ENCODE data around the gene LRRN4CL. TPM values are rescaled to one million over a fixed set of nuclear protein-coding genes. Genes with fewer than 3 reads are reported as not detected.

LRRN4CL gene
- total and polyA plus RNA-seq, 9 of the 15 experiments (the other 6 are each of a cell fraction or from before 2014, with no cell fraction given), result 0.03 to 0.11 (median 0.05) TPM; not detected in 4

GRCh38 chr11:62705880-62706849 lies 16.8 kb upstream of the LRRN4CL start (continued):
- TF ChIP-seq ZNF512 (tag; IDR thresholded peaks at IDR 0.05) (no peak), CREB1 (IDR thresholded peaks at IDR 0.05) (peak; percentile 22; the same call in 1 of the 2 replicates), CREB1 (CRISPR knock-in tag; IDR thresholded peaks at IDR 0.05) (no peak), CBX8 (IDR thresholded peaks at IDR 0.05; ENCODE audit: borderline replicate concordance, extremely low read depth, low read depth, low read length, poor library complexity, severe bottlenecking) (no peak), CTBP1 (IDR thresholded peaks at IDR 0.05; ENCODE audit: borderline replicate concordance) (peak; percentile 64), TSC22D4 (tag; IDR thresholded peaks at IDR 0.05) (no peak), SRF (CRISPR knock-in tag; IDR thresholded peaks at IDR 0.05) (peak; percentile 23 to 28; a peak in 2 of 4 replicates), ZC3H8 (IDR thresholded peaks at IDR 0.05) (no peak), RFX1 (IDR thresholded peaks at IDR 0.05) (peak; percentile 95), RREB1 (CRISPR knock-in tag; IDR thresholded peaks at IDR 0.05) (no peak), ETV6 (IDR thresholded peaks at IDR 0.05; ENCODE audit: borderline replicate concordance in 1 of 2, low read depth in 2 of 2, low read length in 1 of 2) (no peak), ETV6 (CRISPR knock-in tag; IDR thresholded peaks at IDR 0.05; ENCODE audit: borderline replicate concordance) (0 out of 2 replicates have a peak, but pooled peaks have one; percentile 17), ZNF431 (CRISPR knock-in tag; IDR thresholded peaks at IDR 0.05) (no peak), FOXA3 (CRISPR knock-in tag; conservative IDR thresholded peaks at IDR 0.05 in 1 of 2, IDR thresholded peaks at IDR 0.05 in 1 of 2) (peak in 1 of 2 experiments; percentile 39; a peak in 1 of 4 replicates), ZNF436 (CRISPR knock-in tag; IDR thresholded peaks at IDR 0.05) (peak; percentile 51; the same call in 1 of the 2 replicates), SMARCE1 (IDR thresholded peaks at IDR 0.05) (no peak), SLC30A9 (CRISPR knock-in tag; IDR thresholded peaks at IDR 0.05) (no peak), HNRNPUL1 (IDR thresholded peaks at IDR 0.05; ENCODE audit: low read length) (no peak), NFE2 (IDR thresholded peaks at IDR 0.05; ENCODE audit: low read depth) (peak; percentile 61), JUNB (CRISPR knock-in tag; conservative IDR thresholded peaks at IDR 0.05) (no peak), CREM (IDR thresholded peaks at IDR 0.05; ENCODE audit: low read depth) (peak; percentile 7; the same call in 1 of the 2 replicates)

All from K562 (cell line).